Kidney (tissue), 14 donors: Measurements from ENCODE around the gene GHRH. TPM values are rescaled to one million over a fixed set of nuclear protein-coding genes. Genes with fewer than 3 reads are reported as not detected.

Source experiments
- DNase-seq, 5 donors: peaks; one replicate each; pipeline ENCODE4 v3.0.0-alpha.2; 2013 to 2020
- FAIRE-seq: peaks from 2 replicates; lab custom pipeline; 2012; peaks lifted over from hg19 to GRCh38; lab: Jason Lieb, UNC
- H3K27ac ChIP-seq, 2 donors: one replicate each; pipeline ENCODE4 v1.7.0; 2013; ENCODE audit warnings: low read depth in 2 of 2, low read length in 2 of 2, inconsistent platforms in 1 of 2
- H3K27me3 ChIP-seq: one replicate; pipeline ENCODE4 v1.7.1; 2013; ENCODE audit warnings: low read length, inconsistent platforms; ENCODE audit not compliant: control insufficient read depth, insufficient read depth
- H3K36me3 ChIP-seq, 3 donors: one replicate each; pipeline versions ENCODE4 v1.7.0 to v1.7.1; 2013; ENCODE audit warnings: low read length in 3 of 3, control low read depth in 1 of 3, inconsistent platforms in 1 of 3; ENCODE audit not compliant: insufficient read depth in 3 of 3, control insufficient read depth in 2 of 3
- H3K4me1 ChIP-seq, 3 donors: one replicate each; pipeline versions ENCODE4 v1.7.0 to v1.7.1; 2013; ENCODE audit warnings: low read length in 3 of 3, inconsistent platforms in 1 of 3, low read depth in 1 of 3; ENCODE audit not compliant: control insufficient read depth in 2 of 3, insufficient read depth in 2 of 3
- H3K4me3 ChIP-seq, 3 donors: one replicate each; pipeline versions ENCODE4 v1.7.0 to v1.8.1; 2013; ENCODE audit warnings: low read length in 3 of 3, control low read depth in 1 of 3, inconsistent platforms in 1 of 3
- H3K9ac ChIP-seq, 3 donors: one replicate each; pipeline versions ENCODE4 v1.7.0 to v1.7.1; 2013; ENCODE audit warnings: low read length in 3 of 3, control low read depth in 1 of 3, inconsistent platforms in 1 of 3
- H3K9me3 ChIP-seq, 3 donors: one replicate each; pipeline versions ENCODE4 v1.7.0 to v1.7.1; 2013; ENCODE audit warnings: low read length in 3 of 3, control low read depth in 1 of 3, inconsistent platforms in 1 of 3; ENCODE audit not compliant: control insufficient read depth in 2 of 3, insufficient read depth in 1 of 3
- CTCF ChIP-seq: IDR thresholded peaks from 3 replicates; pipeline ENCODE4 v1.5.1; 2012; ENCODE audit warnings: mild to moderate bottlenecking, moderate library complexity, borderline replicate concordance; ENCODE audit not compliant: insufficient read depth; ENCODE audit errors: extremely low read depth
- intact Hi-C: fragments of 100-400 bp; cut with DNase I; formaldehyde crosslinking; loops from one replicate; pipeline ENCODE4 v1.11.1; 2022
- polyA plus RNA-seq: library from polyadenylated mRNA; stranded (reverse); fragments of 350-450 nt; fragmentation: Illumina TruSeq; extraction: RNeasy Lipid Tissue Mini Kit (QIAGEN cat#74804); gene quantifications from one replicate; pipeline ENCODE4 v1.2.3, GENCODE V29; 2014; ENCODE audit warnings: low read depth, low replicate concordance; ENCODE audit not compliant: insufficient read depth
- total RNA-seq: library from RNA; stranded (reverse); fragmentation: NEBNext Ultra II Directional; extraction: Animal tissue kit (Norgen Biotek cat#: 25700); gene quantifications from one replicate; pipeline ENCODE4 v1.2.1, GENCODE V29; 2021
- donor health status: control.
- donor health status: control.
- donor health status: control.
- donor health status: control.
- donor health status: control.
- donor health status: DM: yes; HTN: yes; CAD: no.
- donor health status: Normal renal cell carcinoma (clear cell type).

Gene GHRH
- total and polyA plus RNA-seq, 2 donors from 2014 or later = not detected

DNA sequence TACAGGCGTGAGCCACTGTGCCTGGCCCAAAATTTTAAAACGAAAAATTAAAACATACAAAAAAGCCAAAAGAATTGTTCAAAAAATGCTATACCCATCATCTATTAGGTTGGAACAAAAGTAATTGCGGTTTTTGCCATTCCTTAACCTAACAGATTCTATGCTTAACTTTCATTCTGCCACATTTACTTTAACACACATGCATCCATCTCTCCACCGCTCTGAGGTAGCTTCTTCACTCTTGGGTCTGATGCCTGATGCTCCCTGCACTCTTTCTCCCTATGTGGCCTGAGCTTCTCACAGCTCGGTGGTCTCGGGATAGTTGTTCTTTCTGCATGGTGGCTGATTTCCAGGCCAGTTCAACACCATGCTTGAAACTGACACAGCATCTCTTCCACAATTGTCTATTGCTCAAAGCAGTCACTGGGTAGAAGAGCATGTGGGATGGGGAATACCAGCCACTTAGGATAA is 23.1 kb upstream of the GHRH start:
- Histone ChIP-seq H3K36me3 (no peaks in the 10 kb centered on the region), H3K4me3 (no peak overlapping the region), H3K27ac (no peak overlapping the region), H3K27me3 (no peaks in the 10 kb centered on the region), H3K9ac (no peak overlapping the region), H3K9me3 (no peaks in the 10 kb centered on the region), H3K4me1 (no peaks in the 10 kb centered on the region)
- DNase-seq = no peak
- intact Hi-C loops = loop anchor here (10.0 kb wide), 1 partner anchor 100 kb away; no protein-coding TSS in a partner anchor
- FAIRE-seq = no peak
- TF ChIP-seq CTCF = no peak

- H3K9ac ChIP-seq = no peak overlapping the region
- H3K27ac ChIP-seq = no peak overlapping the region
- H3K4me1 ChIP-seq = no peaks in the 10 kb centered on the region
- H3K4me3 ChIP-seq = no peak overlapping the region
- no peaks in the 10 kb centered on the region for H3K36me3 ChIP-seq
- intact Hi-C loops = loop anchor here (10.0 kb wide), 1 partner anchor 101 kb away; no protein-coding TSS in a partner anchor
- FAIRE-seq (no peak), DNase-seq (no peak)
- TF ChIP-seq CTCF = no peak
- no peaks in the 10 kb centered on the region for H3K9me3 ChIP-seq
- no peaks in the 10 kb centered on the region for H3K27me3 ChIP-seq
These were observed 22.0 kb upstream of the GHRH start for GRCh38 chr20:37283530-37284195.

- H3K4me1 ChIP-seq = peaks cover 0 to under 1% (median 0%) of the 10 kb centered on the region in 3 donors
- H3K27ac ChIP-seq = no peak overlapping the region
- intact Hi-C loops = loop anchor here (10.0 kb wide), 1 partner anchor 102 kb away; no protein-coding TSS in a partner anchor
- FAIRE-seq (no peak), DNase-seq (peak in 3 of 5 donors; percentile 32 to 72 (median 59))
- H3K4me3 ChIP-seq = no peak overlapping the region
- no peaks in the 10 kb centered on the region for H3K9me3 ChIP-seq
- no peak overlapping the region for H3K9ac ChIP-seq
- H3K27me3 ChIP-seq = no peaks in the 10 kb centered on the region
- H3K36me3 ChIP-seq = no peaks in the 10 kb centered on the region
- TF ChIP-seq CTCF = peak; percentile 29
These were observed 20.9 kb upstream of the GHRH start for GRCh38 chr20:37282556-37282955.
